ENCODE data around the gene RDH5. TPM values are rescaled to one million over a fixed set of nuclear protein-coding genes. Genes with fewer than 3 reads are reported as not detected.

The RDH5 gene
- total and polyA plus RNA-seq, 2 of the 13 experiments (the other 11 are each of a cell fraction or from before 2014, with no cell fraction given): 2.6 to 5.7 TPM

DNA sequence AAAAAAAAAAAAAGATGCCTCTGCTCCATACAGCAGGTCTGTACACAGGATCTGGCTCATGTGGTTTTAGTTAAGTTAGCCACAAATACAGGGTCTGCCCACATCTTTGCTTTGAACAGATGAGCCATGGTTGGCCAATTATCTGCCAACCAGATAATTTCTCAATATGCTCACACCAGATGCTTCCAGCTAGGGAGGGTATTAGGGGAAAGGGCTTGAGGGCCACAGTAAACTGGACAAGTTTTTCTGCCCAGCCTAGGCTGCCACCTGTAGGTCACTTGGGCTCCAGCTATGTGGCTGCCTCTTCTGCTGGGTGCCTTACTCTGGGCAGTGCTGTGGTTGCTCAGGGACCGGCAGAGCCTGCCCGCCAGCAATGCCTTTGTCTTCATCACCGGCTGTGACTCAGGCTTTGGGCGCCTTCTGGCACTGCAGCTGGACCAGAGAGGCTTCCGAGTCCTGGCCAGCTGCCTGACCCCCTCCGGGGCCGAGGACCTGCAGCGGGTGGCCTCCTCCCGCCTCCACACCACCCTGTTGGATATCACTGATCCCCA, 776 bp downstream of the RDH5 start (continued):
- TF ChIP-seq, protein P1, sequence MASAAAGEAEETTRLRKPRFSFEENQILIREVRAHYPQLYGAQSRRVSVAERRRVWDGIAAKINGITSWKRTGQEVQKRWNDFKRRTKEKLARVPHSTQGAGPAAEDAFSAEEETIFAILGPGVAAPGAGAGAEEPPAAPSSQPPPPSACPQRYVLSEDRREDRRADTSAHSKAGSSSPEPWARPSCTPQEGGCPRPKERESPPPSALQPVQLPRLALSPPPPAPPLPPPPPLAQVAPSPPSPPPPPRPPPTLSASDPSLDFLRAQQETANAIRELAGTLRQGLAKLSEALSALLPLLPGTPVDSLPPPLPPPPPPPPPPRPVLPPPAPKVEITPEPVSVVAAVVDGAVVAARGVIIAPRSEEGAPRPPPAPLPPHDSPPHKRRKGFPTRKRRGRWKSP (CRISPR knock-in tag; IDR thresholded peaks at IDR 0.05): no peak
- no peak for TF ChIP-seq ZNF747 (CRISPR knock-in tag; IDR thresholded peaks at IDR 0.05; ENCODE audit: borderline replicate concordance)
- TF ChIP-seq ZNF17 (CRISPR knock-in tag; IDR thresholded peaks at IDR 0.05): no peak
- no peak for TF ChIP-seq CERS6 (CRISPR knock-in tag; IDR thresholded peaks at IDR 0.05)
- TF ChIP-seq STAG1 (CRISPR knock-in tag; IDR thresholded peaks at IDR 0.05): peak; percentile 80
- TF ChIP-seq SMYD3 (CRISPR knock-in tag; IDR thresholded peaks at IDR 0.05): no peak
- TF ChIP-seq RBFOX2 (IDR thresholded peaks at IDR 0.05; ENCODE audit: low read depth, low read length): 0 out of 2 replicates have a peak, but pooled peaks have one; percentile 29
- TF ChIP-seq POLR2A (IDR thresholded peaks at IDR 0.05; ENCODE audit: insufficient read depth in 1 of 2, low read depth in 2 of 2, low read length in 2 of 2): no peak
- TF ChIP-seq SAP130 (CRISPR knock-in tag; IDR thresholded peaks at IDR 0.05; ENCODE audit: low read depth): 0 out of 2 replicates have a peak, but pooled peaks have one; percentile 12
- no peak for TF ChIP-seq ZNF441 (CRISPR knock-in tag; IDR thresholded peaks at IDR 0.05; ENCODE audit: borderline replicate concordance)
- TF ChIP-seq KDM2A (CRISPR knock-in tag; IDR thresholded peaks at IDR 0.05; ENCODE audit: borderline replicate concordance, low read depth): peak; percentile 34; the same call in 1 of the 2 replicates
- no peak for TF ChIP-seq ZNF446 (CRISPR knock-in tag; IDR thresholded peaks at IDR 0.05)
- TF ChIP-seq IKZF4 (CRISPR knock-in tag; IDR thresholded peaks at IDR 0.05; ENCODE audit: borderline replicate concordance, low read depth, not compliant biosample characterization): no peak
- TF ChIP-seq, protein P2, sequence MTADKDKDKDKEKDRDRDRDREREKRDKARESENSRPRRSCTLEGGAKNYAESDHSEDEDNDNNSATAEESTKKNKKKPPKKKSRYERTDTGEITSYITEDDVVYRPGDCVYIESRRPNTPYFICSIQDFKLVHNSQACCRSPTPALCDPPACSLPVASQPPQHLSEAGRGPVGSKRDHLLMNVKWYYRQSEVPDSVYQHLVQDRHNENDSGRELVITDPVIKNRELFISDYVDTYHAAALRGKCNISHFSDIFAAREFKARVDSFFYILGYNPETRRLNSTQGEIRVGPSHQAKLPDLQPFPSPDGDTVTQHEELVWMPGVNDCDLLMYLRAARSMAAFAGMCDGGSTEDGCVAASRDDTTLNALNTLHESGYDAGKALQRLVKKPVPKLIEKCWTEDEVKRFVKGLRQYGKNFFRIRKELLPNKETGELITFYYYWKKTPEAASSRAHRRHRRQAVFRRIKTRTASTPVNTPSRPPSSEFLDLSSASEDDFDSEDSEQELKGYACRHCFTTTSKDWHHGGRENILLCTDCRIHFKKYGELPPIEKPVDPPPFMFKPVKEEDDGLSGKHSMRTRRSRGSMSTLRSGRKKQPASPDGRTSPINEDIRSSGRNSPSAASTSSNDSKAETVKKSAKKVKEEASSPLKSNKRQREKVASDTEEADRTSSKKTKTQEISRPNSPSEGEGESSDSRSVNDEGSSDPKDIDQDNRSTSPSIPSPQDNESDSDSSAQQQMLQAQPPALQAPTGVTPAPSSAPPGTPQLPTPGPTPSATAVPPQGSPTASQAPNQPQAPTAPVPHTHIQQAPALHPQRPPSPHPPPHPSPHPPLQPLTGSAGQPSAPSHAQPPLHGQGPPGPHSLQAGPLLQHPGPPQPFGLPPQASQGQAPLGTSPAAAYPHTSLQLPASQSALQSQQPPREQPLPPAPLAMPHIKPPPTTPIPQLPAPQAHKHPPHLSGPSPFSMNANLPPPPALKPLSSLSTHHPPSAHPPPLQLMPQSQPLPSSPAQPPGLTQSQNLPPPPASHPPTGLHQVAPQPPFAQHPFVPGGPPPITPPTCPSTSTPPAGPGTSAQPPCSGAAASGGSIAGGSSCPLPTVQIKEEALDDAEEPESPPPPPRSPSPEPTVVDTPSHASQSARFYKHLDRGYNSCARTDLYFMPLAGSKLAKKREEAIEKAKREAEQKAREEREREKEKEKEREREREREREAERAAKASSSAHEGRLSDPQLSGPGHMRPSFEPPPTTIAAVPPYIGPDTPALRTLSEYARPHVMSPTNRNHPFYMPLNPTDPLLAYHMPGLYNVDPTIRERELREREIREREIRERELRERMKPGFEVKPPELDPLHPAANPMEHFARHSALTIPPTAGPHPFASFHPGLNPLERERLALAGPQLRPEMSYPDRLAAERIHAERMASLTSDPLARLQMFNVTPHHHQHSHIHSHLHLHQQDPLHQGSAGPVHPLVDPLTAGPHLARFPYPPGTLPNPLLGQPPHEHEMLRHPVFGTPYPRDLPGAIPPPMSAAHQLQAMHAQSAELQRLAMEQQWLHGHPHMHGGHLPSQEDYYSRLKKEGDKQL (CRISPR knock-in tag; IDR thresholded peaks at IDR 0.05; ENCODE audit: low read depth): no peak
- TF ChIP-seq HIVEP1 (CRISPR knock-in tag; IDR thresholded peaks at IDR 0.05): no peak
- no peak for TF ChIP-seq HNRNPUL1 (IDR thresholded peaks at IDR 0.05; ENCODE audit: low read depth, low read length)
- no peak for TF ChIP-seq SNAPC5 (CRISPR knock-in tag; IDR thresholded peaks at IDR 0.05; ENCODE audit: borderline replicate concordance)
- TF ChIP-seq KLF6 (CRISPR knock-in tag; IDR thresholded peaks at IDR 0.05): 0 out of 2 replicates have a peak, but pooled peaks have one; percentile 28
- peak; percentile 21; the same call in 1 of the 2 replicates for TF ChIP-seq RXRA (CRISPR knock-in tag; IDR thresholded peaks at IDR 0.05)
- TF ChIP-seq, protein P3, sequence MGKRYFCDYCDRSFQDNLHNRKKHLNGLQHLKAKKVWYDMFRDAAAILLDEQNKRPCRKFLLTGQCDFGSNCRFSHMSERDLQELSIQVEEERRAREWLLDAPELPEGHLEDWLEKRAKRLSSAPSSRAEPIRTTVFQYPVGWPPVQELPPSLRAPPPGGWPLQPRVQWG (CRISPR knock-in tag; IDR thresholded peaks at IDR 0.05; ENCODE audit: borderline replicate concordance, low read depth): no peak
- TF ChIP-seq MLLT10 (CRISPR knock-in tag; IDR thresholded peaks at IDR 0.05): no peak
- no peak for TF ChIP-seq ZNF101 (CRISPR knock-in tag; IDR thresholded peaks at IDR 0.05; ENCODE audit: borderline replicate concordance, low read depth)
- no peak for TF ChIP-seq ZNF615 (CRISPR knock-in tag; IDR thresholded peaks at IDR 0.05; ENCODE audit: borderline replicate concordance)
